Astrocyte (in vitro differentiated cells and primary cell): ENCODE results near the gene PLEKHA7.

Experiments
- EZH2 ChIP-seq: IDR thresholded peaks from 2 replicates; pipeline ENCODE4 v1.6.1; 2012; ENCODE audit warnings: mild to moderate bottlenecking, low read length, inconsistent platforms; ENCODE audit not compliant: insufficient read depth
- TF ChIP-seq, protein P1 (sequence below): IDR thresholded peaks from 2 replicates; pipeline ENCODE4 v1.5.1; 2011; ENCODE audit warnings: low read depth, mild to moderate bottlenecking, inconsistent platforms, low read length, moderate library complexity; ENCODE audit not compliant: insufficient read depth

DNA sequence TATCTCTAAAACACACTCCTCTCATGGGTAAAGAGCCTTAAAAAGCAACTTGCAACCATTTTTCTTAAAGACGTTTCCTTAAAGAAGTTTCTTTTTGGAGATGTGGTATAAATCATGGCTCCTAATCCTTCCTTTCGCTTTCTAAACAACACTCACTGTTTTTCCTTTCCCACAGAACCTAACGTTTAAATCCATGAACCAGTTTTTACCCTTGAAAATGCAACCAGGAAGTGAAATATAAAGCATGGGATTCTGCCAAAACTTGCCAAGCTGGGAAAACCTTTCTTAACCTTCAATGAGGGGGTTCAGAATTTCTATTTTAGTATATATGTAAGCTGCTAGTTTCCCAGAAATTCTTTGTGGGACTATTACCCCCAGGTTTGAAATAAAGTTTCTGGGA lies 8.6 kb downstream of the PLEKHA7 start:
- TF ChIP-seq, protein P1, sequence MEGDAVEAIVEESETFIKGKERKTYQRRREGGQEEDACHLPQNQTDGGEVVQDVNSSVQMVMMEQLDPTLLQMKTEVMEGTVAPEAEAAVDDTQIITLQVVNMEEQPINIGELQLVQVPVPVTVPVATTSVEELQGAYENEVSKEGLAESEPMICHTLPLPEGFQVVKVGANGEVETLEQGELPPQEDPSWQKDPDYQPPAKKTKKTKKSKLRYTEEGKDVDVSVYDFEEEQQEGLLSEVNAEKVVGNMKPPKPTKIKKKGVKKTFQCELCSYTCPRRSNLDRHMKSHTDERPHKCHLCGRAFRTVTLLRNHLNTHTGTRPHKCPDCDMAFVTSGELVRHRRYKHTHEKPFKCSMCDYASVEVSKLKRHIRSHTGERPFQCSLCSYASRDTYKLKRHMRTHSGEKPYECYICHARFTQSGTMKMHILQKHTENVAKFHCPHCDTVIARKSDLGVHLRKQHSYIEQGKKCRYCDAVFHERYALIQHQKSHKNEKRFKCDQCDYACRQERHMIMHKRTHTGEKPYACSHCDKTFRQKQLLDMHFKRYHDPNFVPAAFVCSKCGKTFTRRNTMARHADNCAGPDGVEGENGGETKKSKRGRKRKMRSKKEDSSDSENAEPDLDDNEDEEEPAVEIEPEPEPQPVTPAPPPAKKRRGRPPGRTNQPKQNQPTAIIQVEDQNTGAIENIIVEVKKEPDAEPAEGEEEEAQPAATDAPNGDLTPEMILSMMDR: no peak
- no peak for TF ChIP-seq EZH2
